GM19043 (cell line): ENCODE results near the gene PCDHB6.
"Not testable (repeated sequence)": the region's sequence is repeated elsewhere in the genome, so short reads cannot be mapped to it uniquely, and the experiment has no call there.

Experiments used
- ATAC-seq: cut with Tn5 transposase; IDR thresholded peaks from one replicate; pipeline ENCODE4 v1.9.1; 2021; ENCODE audit warnings: low read depth; ENCODE audit not compliant: unreplicated experiment

PCDHB6 gene

DNA sequence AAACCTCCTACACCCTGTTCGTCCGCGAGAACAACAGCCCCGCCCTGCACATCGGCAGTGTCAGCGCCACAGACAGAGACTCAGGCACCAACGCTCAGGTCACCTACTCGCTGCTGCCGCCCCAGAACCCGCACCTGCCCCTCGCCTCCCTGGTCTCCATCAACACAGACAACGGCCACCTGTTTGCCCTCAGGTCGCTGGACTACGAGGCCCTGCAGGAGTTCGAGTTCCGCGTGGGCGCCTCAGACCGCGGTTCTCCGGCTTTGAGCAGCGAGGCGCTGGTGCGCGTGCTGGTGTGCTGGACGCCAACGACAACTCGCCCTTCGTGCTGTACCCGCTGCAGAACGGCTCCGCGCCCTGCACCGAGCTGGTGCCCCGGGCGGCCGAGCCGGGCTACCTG, 7.5 kb downstream of the PCDHB6 start:
- not testable (repeated sequence) for ATAC-seq

DNA sequence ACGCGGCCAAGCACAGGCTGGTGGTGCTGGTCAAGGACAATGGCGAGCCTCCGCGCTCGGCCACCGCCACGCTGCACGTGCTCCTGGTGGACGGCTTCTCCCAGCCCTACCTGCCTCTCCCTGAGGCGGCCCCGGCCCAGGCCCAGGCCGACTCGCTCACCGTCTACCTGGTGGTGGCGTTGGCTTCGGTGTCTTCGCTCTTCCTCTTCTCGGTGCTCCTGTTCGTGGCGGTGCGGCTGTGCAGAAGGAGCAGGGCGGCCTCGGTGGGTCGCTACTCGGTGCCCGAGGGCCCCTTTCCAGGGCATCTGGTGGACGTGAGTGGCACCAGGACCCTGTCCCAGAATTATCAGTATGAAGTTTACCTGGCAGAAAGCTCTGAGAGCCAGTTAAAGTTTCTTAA, 8.0 kb downstream of the PCDHB6 start:
- not testable (repeated sequence) for ATAC-seq

DNA sequence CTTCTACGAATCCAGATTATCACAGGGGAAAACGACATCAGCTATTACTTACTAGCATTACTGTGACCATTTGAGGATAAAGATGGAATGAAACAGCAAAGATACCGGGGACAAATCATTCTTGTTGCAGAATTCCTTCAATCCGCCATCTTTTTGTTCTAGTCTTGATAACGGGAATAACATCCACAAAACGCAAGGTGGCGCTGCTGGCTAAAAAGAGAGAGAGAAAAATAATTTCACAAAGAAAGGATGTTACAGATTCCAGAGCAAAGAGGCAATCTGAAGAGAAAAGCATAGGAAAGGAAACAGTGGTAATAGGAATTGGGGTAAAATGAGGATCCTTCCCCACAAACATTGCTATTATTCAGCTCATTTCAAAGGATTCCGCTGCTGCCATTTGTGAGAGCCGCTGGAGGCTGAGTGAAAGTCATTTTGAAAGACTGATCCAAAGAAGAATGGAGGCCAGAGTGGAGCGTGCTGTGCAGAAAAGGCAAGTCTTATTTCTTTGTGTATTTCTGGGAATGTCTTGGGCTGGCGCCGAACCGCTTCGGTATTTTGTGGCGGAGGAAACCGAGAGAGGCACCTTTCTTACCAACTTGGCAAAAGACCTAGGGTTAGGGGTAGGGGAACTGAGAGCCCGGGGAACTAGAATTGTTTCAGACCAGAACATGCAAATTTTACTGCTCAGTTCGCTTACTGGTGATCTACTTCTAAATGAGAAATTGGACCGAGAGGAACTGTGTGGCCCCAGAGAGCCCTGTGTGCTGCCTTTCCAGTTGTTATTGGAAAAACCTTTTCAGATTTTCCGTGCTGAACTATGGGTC, 22.7 kb downstream of the PCDHB6 start, which contains the start of gene PCDHB7:
PCDHB7 (plus strand) TSS at position 264 of the 824 bp plus-strand sequence; CDS start at position 456, 192 bp downstream.
- no peak for ATAC-seq

DNA sequence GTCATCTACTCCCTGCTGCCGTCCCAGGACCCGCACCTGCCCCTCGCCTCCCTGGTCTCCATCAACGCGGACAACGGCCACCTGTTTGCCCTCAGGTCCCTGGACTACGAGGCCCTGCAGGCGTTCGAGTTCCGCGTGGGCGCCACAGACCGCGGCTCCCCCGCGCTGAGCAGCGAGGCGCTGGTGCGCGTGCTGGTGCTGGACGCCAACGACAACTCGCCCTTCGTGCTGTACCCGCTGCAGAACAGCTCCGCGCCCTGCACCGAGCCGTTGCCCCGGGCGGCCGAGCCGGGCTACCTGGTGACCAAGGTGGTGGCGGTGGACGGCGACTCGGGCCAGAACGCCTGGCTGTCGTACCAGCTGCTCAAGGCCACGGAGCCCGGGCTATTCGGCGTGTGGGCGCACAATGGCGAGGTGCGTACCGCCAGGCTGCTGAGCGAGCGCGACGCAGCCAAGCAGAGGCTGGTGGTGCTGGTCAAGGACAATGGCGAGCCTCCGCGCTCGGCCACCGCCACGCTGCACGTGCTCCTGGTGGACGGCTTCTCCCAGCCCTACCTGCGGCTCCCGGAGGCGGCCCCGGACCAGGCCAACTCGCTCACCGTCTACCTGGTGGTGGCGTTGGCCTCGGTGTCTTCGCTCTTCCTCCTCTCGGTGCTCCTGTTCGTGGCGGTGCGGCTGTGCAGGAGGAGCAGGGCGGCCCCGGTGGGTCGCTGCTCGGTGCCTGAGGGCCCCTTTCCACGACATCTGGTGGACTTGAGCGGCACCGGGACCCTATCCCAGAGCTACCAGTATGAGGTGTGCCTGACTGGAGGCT, 24.6 kb downstream of the PCDHB6 start:
- not testable (repeated sequence) for ATAC-seq

DNA sequence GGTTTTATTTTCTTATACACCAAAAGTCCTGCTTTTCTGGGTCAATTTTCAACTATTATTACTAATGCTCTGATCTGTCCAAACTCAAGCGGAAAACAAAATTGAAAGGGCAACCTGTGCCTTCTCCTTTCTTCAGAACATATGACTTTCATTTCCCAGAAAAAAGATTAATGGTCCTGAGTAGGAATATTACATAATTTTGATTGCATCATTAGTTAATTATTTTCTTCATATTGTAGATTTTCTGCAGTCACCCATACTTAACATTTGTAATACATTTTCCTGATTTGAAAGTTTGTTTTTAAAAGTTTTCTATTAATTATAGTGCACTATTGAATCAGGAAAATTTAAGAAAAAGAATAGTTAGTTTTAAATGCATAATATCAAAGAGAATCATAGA, 26.1 kb downstream of the PCDHB6 start:
- ATAC-seq, result no peak

DNA sequence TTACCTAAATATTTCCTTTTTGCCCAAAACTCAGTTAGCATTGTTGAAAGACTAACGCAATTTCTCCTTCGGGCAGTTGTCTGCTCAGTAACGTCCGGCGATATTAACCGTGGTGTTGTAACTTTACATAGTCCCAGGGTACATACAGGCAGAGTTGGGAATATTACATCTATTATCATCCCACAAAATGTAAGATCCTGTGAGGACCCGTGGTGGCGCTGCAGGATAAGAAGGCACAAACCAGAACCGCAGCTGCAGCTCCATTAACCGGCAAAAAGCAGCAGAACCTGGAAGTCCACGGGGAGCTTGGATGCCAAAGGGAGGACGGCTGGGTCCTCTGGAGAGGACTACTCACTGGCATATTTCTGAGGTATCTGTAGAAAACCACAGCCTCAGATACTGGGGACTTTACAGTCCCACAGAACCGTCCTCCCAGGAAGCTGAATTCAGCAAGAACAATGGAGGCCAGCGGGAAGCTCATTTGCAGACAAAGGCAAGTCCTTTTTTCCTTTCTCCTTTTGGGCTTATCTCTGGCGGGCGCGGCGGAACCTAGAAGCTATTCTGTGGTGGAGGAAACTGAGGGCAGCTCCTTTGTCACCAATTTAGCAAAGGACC, 27.8 kb downstream of the PCDHB6 start, which contains the start of gene PCDHB8:
PCDHB8 (plus strand) TSS at position 214 of the 615 bp plus-strand sequence; CDS start at position 459, 245 bp downstream.
- ATAC-seq, result not testable (repeated sequence)

DNA sequence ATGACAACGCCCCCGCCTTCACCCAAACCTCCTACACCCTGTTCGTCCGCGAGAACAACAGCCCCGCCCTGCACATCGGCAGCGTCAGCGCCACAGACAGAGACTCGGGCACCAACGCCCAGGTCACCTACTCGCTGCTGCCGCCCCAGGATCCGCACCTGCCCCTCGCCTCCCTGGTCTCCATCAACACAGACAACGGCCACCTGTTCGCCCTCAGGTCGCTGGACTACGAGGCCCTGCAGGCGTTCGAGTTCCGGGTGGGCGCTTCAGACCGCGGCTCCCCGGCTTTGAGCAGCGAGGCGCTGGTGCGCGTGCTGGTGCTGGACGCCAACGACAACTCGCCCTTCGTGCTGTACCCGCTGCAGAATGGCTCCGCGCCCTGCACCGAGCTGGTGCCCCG, 29.5 kb downstream of the PCDHB6 start:
- ATAC-seq, result not testable (repeated sequence)

DNA sequence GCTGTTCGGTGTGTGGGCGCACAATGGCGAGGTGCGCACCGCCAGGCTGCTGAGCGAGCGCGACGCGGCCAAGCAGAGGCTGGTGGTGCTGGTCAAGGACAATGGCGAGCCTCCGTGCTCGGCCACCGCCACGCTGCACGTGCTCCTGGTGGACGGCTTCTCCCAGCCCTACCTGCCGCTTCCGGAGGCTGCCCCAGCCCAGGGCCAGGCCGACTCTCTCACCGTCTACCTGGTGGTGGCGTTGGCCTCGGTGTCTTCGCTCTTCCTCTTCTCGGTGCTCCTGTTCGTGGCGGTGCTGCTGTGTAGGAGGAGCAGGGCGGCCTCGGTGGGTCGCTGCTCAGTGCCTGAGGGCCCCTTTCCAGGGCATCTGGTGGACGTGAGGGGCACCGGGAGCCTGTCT, 30.0 kb downstream of the PCDHB6 start:
- not testable (repeated sequence) for ATAC-seq

DNA sequence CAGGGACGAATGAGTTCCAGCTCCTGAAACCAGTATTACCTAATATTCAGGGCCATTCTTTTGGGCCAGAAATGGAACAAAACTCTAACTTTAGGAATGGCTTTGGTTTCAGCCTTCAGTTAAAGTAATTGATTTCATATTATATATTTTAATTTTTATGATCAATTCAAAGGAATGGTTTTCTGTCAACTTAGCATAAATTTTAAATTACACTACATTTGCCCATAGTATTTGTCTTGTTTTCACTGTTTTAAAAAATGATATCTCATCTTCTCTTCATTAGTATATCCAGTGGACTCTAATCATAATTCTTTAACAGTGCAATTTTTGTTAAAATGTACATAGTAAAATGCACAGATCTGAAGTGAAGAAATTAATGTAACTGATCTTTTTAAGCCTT, 30.5 kb downstream of the PCDHB6 start:
- ATAC-seq, result no peak

DNA sequence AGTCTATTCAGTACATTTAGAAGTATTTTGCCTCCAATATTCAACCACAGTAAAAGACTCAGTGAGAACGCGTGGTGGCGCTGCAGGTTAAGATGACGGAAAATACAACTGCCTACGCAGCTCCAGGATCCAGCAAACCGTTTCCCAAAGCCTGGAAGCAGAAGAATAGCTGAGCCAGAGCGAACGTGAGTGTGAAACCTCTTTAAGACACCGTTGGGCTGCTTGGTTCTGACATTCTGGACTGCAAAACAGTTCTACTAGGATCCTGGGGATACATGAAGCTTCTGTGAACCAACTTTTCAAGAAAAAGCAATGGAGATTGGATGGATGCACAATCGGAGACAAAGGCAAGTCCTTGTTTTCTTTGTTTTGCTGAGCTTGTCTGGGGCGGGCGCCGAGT, 32.4 kb downstream of the PCDHB6 start, which contains the start of gene PCDHB16:
PCDHB16 (plus strand) TSS at position 140 of the 400 bp plus-strand sequence; CDS start at position 313, 173 bp downstream.
- ATAC-seq, result no peak

DNA sequence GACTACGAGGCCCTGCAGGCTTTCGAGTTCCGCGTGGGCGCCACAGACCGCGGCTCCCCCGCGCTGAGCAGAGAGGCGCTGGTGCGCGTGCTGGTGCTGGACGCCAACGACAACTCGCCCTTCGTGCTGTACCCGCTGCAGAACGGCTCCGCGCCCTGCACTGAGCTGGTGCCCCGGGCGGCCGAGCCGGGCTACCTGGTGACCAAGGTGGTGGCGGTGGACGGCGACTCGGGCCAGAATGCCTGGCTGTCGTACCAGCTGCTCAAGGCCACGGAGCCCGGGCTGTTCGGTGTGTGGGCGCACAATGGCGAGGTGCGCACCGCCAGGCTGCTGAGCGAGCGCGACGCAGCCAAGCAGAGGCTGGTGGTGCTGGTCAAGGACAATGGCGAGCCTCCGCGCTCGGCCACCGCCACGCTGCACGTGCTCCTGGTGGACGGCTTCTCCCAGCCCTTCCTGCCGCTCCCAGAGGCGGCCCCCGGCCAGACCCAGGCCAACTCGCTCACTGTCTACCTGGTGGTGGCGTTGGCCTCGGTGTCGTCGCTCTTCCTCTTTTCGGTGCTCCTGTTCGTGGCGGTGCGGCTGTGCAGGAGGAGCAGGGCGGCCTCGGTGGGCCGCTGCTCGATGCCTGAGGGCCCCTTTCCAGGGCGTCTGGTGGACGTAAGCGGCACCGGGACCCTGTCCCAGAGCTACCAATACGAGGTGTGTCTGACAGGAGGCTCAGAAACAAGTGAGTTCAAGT, 34.4 kb downstream of the PCDHB6 start:
- not testable (repeated sequence) for ATAC-seq

DNA sequence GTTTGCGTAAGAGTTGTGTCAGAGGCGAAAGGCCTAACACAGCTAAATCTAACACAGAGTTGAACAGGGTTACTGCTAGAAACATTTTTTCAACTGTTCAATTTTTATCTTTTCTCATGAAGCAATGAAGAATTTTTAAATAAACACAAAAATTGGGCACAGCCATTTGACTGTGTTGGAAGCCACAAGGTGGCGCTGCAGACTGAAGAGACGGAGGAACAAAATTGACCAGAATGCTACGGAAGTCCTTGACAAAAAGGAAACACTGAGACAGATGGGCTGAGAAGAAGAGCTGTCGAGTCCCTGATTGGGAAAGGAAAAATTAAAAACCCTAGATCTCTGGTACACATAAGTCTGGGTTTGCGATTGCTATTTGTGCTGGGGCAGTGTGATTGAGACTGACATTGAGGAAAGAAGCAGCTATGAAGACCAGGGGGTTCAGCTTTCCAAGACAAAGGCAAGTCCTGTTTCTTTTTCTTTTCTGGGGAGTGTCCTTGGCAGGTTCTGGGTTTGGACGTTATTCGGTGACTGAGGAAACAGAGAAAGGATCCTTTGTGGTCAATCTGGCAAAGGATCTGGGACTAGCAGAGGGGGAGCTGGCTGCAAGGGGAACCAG, 37.1 kb downstream of the PCDHB6 start, which contains the start of gene PCDHB9:
PCDHB9 (plus strand) TSS at position 265 of the 616 bp plus-strand sequence; CDS start at position 423, 158 bp downstream.
- ATAC-seq, result no peak

DNA sequence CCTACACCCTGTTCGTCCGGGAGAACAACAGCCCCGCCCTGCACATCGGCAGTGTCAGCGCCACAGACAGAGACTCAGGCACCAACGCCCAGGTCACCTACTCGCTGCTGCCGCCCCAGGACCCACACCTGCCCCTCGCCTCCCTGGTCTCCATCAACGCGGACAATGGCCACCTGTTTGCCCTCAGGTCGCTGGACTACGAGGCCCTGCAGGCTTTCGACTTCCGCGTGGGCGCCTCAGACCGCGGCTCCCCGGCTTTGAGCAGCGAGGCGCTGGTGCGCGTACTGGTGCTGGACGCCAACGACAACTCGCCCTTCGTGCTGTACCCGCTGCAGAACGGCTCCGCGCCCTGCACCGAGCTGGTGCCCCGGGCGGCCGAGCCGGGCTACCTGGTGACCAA, 38.8 kb downstream of the PCDHB6 start:
- not testable (repeated sequence) for ATAC-seq

DNA sequence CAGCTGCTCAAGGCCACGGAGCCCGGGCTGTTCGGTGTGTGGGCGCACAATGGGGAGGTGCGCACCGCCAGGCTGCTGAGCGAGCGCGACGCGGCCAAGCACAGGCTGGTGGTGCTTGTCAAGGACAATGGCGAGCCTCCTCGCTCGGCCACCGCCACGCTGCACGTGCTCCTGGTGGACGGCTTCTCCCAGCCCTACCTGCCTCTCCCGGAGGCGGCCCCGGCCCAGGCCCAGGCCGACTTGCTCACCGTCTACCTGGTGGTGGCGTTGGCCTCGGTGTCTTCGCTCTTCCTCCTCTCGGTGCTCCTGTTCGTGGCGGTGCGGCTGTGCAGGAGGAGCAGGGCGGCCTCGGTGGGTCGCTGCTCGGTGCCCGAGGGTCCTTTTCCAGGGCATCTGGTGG, 39.3 kb downstream of the PCDHB6 start:
- not testable (repeated sequence) for ATAC-seq

DNA sequence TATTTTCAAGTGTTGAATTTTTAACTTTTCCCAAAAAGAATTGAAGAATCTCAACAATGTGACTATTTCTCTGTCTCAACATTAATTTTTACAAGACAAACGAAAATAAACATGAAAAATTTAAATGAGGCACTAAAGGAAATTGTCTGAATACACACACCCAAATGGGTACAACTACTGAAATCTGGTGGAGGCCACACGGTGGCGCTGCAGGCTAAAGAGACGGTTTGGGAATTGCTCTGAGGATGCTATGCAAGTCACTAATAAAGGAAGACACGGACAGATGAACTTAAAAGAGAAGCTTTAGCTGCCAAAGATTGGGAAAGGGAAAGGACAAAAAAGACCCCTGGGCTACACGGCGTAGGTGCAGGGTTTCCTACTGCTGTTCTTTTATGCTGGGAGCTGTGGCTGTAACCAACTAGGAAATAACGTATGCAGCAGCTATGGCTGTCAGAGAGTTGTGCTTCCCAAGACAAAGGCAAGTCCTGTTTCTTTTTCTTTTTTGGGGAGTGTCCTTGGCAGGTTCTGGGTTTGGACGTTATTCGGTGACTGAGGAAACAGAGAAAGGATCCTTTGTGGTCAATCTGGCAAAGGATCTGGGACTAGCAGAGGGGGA, 42.4 kb downstream of the PCDHB6 start, which contains the start of gene PCDHB10:
PCDHB10 (plus strand) TSS at position 244 of the 616 bp plus-strand sequence; CDS start at position 444, 200 bp downstream.
- no peak for ATAC-seq

DNA sequence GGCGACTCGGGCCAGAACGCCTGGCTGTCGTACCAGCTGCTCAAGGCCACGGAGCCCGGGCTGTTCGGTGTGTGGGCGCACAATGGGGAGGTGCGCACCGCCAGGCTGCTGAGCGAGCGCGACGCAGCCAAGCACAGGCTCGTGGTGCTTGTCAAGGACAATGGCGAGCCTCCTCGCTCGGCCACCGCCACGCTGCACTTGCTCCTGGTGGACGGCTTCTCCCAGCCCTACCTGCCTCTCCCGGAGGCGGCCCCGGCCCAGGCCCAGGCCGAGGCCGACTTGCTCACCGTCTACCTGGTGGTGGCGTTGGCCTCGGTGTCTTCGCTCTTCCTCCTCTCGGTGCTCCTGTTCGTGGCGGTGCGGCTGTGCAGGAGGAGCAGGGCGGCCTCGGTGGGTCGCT, 44.5 kb downstream of the PCDHB6 start:
- ATAC-seq, result not testable (repeated sequence)

DNA sequence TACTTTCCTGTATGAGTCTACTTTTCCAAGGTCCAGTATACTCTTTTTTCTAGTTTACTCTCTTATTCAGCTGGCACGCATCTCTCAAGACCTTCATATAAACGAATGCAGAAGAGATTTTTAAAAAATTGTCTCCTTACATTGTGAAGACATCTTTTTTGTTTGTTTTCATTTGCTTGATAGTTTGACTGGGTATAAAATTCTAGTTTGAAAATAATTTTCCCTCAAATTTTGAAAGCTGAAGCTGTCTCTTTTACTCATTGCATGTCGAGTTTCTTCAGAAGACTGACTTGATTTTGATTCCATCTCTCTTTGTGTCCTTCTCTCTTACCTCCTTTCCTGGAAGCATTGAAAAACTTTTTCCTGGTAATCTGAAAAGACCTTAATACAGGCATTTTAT, 46.5 kb downstream of the PCDHB6 start:
- no peak for ATAC-seq

DNA sequence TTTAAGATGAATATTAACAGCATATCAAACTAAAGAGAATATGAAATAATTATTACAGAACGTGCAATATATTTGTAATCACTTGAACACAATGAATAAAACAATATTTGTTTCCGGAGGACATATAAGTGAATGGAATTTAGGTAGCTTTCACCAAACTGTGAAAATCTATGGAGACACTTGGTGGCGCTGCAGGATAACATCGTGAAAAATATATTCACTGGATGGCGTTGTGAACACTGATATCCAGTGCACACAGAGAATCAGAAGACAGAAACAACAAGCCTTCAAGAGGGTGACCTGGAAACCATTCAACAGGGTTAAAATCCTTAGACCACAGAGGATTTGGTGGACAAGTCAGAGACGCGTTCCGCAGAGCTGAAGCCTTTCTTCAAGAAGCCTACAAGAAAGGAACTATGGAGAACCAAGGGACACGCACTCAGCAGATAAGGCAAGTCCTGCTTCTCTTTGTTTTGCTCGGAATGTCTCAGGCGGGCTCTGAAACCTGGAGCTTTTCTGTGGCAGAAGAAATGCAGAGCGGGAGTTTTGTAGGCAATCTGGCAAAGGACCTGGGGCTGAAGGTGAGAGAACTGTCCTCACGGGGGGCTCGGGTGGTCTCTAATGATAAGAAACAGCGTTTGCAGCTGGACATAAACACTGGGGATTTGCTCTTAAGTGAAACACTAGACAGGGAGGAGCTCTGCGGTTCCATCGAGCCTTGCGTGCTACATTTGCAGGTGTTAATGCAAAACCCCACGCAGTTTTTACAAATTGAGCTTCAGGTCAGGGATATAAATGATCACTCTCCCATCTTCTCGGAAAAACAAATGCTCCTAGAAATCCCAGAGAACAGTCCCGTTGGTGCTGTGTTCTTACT, 49.7 kb downstream of the PCDHB6 start, which contains the start of gene PCDHB11:
PCDHB11 (plus strand) TSS at position 269 of the 877 bp plus-strand sequence; CDS start at position 417, 148 bp downstream.
- no peak for ATAC-seq
